Loucy (cell line): ENCODE results near the gene PLXNA2.

Source experiments
- H2AFZ ChIP-seq: fragments of 200-600 bp; sonication (generic); 2 replicates; pipeline ENCODE4 v1.6.0; 2016; ENCODE audit warnings: antibody characterized with exemption, mild to moderate bottlenecking, low read length, moderate library complexity
- H3F3A ChIP-seq: fragments of 200-600 bp; 2 replicates; pipeline ENCODE4 v1.6.0; 2016; ENCODE audit warnings: antibody characterized with exemption, low read depth, mild to moderate bottlenecking
- H3K27me3 ChIP-seq: fragments of 200-600 bp; sonication (generic); 2 replicates; pipeline ENCODE4 v1.6.1; 2014; ENCODE audit warnings: low read length, mild to moderate bottlenecking; ENCODE audit not compliant: insufficient read depth, poor library complexity, severe bottlenecking
- H3K36me3 ChIP-seq: fragments of 200-600 bp; sonication (generic); 2 replicates; pipeline ENCODE4 v1.6.1; 2016; ENCODE audit warnings: low read length; ENCODE audit not compliant: insufficient read depth
- H3K4me1 ChIP-seq: fragments of 200-600 bp; sonication (generic); 2 replicates; pipeline ENCODE4 v1.5.1; 2014; ENCODE audit warnings: low read length, mild to moderate bottlenecking; ENCODE audit not compliant: insufficient read depth, poor library complexity, severe bottlenecking
- H3K4me2 ChIP-seq: fragments of 200-600 bp; sonication (generic); 2 replicates; pipeline ENCODE4 v1.6.0; 2014; ENCODE audit warnings: antibody characterized with exemption, low read length, low read depth, mild to moderate bottlenecking; ENCODE audit not compliant: poor library complexity, severe bottlenecking
- H3K4me3 ChIP-seq: fragments of 200-600 bp; sonication (generic); 2 replicates; pipeline ENCODE4 v1.5.1; 2014; ENCODE audit warnings: low read length, mild to moderate bottlenecking, mixed read lengths; ENCODE audit not compliant: poor library complexity, severe bottlenecking
- H3K79me2 ChIP-seq: fragments of 200-600 bp; sonication (generic); 2 replicates; pipeline ENCODE4 v1.6.1; 2014; ENCODE audit warnings: low read length; ENCODE audit not compliant: insufficient read depth
- H3K9ac ChIP-seq: fragments of 200-600 bp; sonication (generic); 2 replicates; pipeline ENCODE4 v1.6.0; 2014; ENCODE audit warnings: mild to moderate bottlenecking, low read depth, low read length, moderate library complexity; ENCODE audit not compliant: poor library complexity, severe bottlenecking
- H3K9me2 ChIP-seq: fragments of 200-600 bp; sonication (generic); replicated peaks from 2 replicates; pipeline ENCODE4 v1.6.1; 2016; ENCODE audit warnings: low read depth, low read length, mixed read lengths
- H3K9me3 ChIP-seq: fragments of 200-600 bp; sonication (generic); 2 replicates; pipeline ENCODE4 v1.6.1; 2014; ENCODE audit warnings: mild to moderate bottlenecking, antibody characterized with exemption, low read length, low read depth; ENCODE audit not compliant: insufficient read depth
- H4K20me1 ChIP-seq: fragments of 200-600 bp; sonication (generic); 2 replicates; pipeline ENCODE4 v1.6.0; 2014; ENCODE audit warnings: antibody characterized with exemption, low read length, mild to moderate bottlenecking; ENCODE audit not compliant: insufficient read depth, poor library complexity, severe bottlenecking
- CTCF ChIP-seq: fragments of 200-600 bp; sonication (generic); conservative IDR thresholded peaks from 2 replicates; pipeline ENCODE4 v1.5.1; 2014; ENCODE audit warnings: mild to moderate bottlenecking, antibody characterized with exemption, low read length
- EZH2phosphoT487 ChIP-seq: fragments of 200-600 bp; IDR thresholded peaks from 2 replicates; pipeline ENCODE4 v1.6.1; 2018; ENCODE audit warnings: antibody characterized with exemption, mild to moderate bottlenecking, moderate library complexity, borderline replicate concordance

Gene PLXNA2

GRCh38 chr1:208009303-208009702, 234.9 kb downstream of the PLXNA2 start:
- H3K9me2 ChIP-seq: no peaks in the 10 kb centered on the region
- H3K4me3 ChIP-seq: no peak overlapping the region
- H3F3A ChIP-seq: no peaks in the 10 kb centered on the region
- H3K79me2 ChIP-seq: no peaks in the 10 kb centered on the region
- no peak overlapping the region for H3K9ac ChIP-seq
- no peak overlapping the region for H2AFZ ChIP-seq
- H3K4me2 ChIP-seq: no peak overlapping the region
- no peaks in the 10 kb centered on the region for H3K9me3 ChIP-seq
- H3K4me1 ChIP-seq: no peaks in the 10 kb centered on the region
- H3K27me3 ChIP-seq: no peaks in the 10 kb centered on the region
- no peaks in the 10 kb centered on the region for H3K36me3 ChIP-seq
- no peaks in the 10 kb centered on the region for H4K20me1 ChIP-seq
- TF ChIP-seq EZH2phosphoT487: no peak
- TF ChIP-seq CTCF: no peak

GRCh38 chr1:208008534-208008933, 235.7 kb downstream of the PLXNA2 start:
- no peak overlapping the region for H3K4me3 ChIP-seq
- H3K4me1 ChIP-seq: no peaks in the 10 kb centered on the region
- no peaks in the 10 kb centered on the region for H3K9me3 ChIP-seq
- TF ChIP-seq EZH2phosphoT487 (no peak), CTCF (no peak)
- no peak overlapping the region for H3K9ac ChIP-seq
- no peaks in the 10 kb centered on the region for H3K36me3 ChIP-seq
- no peaks in the 10 kb centered on the region for H4K20me1 ChIP-seq
- no peaks in the 10 kb centered on the region for H3K79me2 ChIP-seq
- no peak overlapping the region for H2AFZ ChIP-seq
- no peaks in the 10 kb centered on the region for H3F3A ChIP-seq
- H3K27me3 ChIP-seq: no peaks in the 10 kb centered on the region
- H3K4me2 ChIP-seq: no peak overlapping the region
- no peaks in the 10 kb centered on the region for H3K9me2 ChIP-seq

- Histone ChIP-seq H3K9me3 (no peaks in the 10 kb centered on the region), H3K27me3 (no peaks in the 10 kb centered on the region), H4K20me1 (no peaks in the 10 kb centered on the region), H3K36me3 (no peaks in the 10 kb centered on the region), H3K4me2 (no peak overlapping the region), H3K79me2 (no peaks in the 10 kb centered on the region), H3K4me1 (no peaks in the 10 kb centered on the region), H2AFZ (no peak overlapping the region), H3K4me3 (no peak overlapping the region), H3K9me2 (no peaks in the 10 kb centered on the region), H3F3A (no peaks in the 10 kb centered on the region), H3K9ac (no peak overlapping the region)
- TF ChIP-seq CTCF (no peak), EZH2phosphoT487 (no peak)
These were observed 236.2 kb downstream of the PLXNA2 start for GRCh38 chr1:208007938-208008342.
